GM19023 (cell line): Measurements from ENCODE around the gene INSR.
A peak's percentile ranks its signal among the peaks of the same experiment; 100 is the strongest.
"Not testable (repeated sequence)": the region's sequence is repeated elsewhere in the genome, so short reads cannot be mapped to it uniquely, and the experiment has no call there.

Experiments
- ATAC-seq: cut with Tn5 transposase; IDR thresholded peaks from one replicate; pipeline ENCODE4 v1.9.1; 2021; ENCODE audit warnings: mild to moderate bottlenecking, moderate library complexity; ENCODE audit not compliant: unreplicated experiment

Gene INSR

GRCh38 chr19:7104747-7105447, 189.3 kb downstream of the INSR start:
- ATAC-seq: no peak

GRCh38 chr19:7101498-7102253, 192.5 kb downstream of the INSR start:
- ATAC-seq: no peak

GRCh38 chr19:7099597-7099921, 194.7 kb downstream of the INSR start:
- no peak for ATAC-seq

- ATAC-seq: peak; percentile 79
These were observed 195.3 kb downstream of the INSR start for GRCh38 chr19:7098701-7099596.

GRCh38 chr19:7098096-7098495, 196.1 kb downstream of the INSR start:
- no peak for ATAC-seq

- ATAC-seq: no peak
These were observed 205.2 kb downstream of the INSR start for GRCh38 chr19:7088999-7089398.

GRCh38 chr19:7083076-7083956, 210.9 kb downstream of the INSR start:
- no peak for ATAC-seq

GRCh38 chr19:7078008-7078407, 216.2 kb downstream of the INSR start:
- ATAC-seq: no peak

- no peak for ATAC-seq
These were observed 218.1 kb downstream of the INSR start for GRCh38 chr19:7076151-7076550.

GRCh38 chr19:7074705-7075282, 219.4 kb downstream of the INSR start:
- no peak for ATAC-seq

GRCh38 chr19:7072541-7072940, 221.7 kb downstream of the INSR start:
- no peak for ATAC-seq

GRCh38 chr19:7069904-7070226, 224.3 kb downstream of the INSR start:
- peak; percentile 25 for ATAC-seq

GRCh38 chr19:7069042-7069903, 224.9 kb downstream of the INSR start, which contains the start of gene ZNF557:
Gene ZNF557, plus strand, starts transcription at chr19:7069703. Its CDS starts 5,372 bp downstream, at chr19:7075075.
- ATAC-seq: peak; percentile 94

- no peak for ATAC-seq
These were observed 225.6 kb downstream of the INSR start for GRCh38 chr19:7068599-7068998.

GRCh38 chr19:7067716-7068115, 226.5 kb downstream of the INSR start:
- no peak for ATAC-seq

GRCh38 chr19:7067122-7067521, 227.1 kb downstream of the INSR start:
- ATAC-seq: not testable (repeated sequence)

- ATAC-seq: no peak
These were observed 230.3 kb downstream of the INSR start for GRCh38 chr19:7063764-7064418.

- no peak for ATAC-seq
These were observed 230.9 kb downstream of the INSR start for GRCh38 chr19:7063339-7063738.
